Activated CD8-positive, alpha-beta memory T cell treated with anti-CD3 and anti-CD28 coated beads, Interleukin-2, amount 50 U/mL, for 48 hours (primary cell): ENCODE results near the gene LAMA3.
A peak's percentile ranks its signal among the peaks of the same experiment; 100 is the strongest.

Source experiments
- DNase-seq: peaks from one replicate; pipeline ENCODE4 v3.0.0-alpha.2; 2020

Gene LAMA3

DNA sequence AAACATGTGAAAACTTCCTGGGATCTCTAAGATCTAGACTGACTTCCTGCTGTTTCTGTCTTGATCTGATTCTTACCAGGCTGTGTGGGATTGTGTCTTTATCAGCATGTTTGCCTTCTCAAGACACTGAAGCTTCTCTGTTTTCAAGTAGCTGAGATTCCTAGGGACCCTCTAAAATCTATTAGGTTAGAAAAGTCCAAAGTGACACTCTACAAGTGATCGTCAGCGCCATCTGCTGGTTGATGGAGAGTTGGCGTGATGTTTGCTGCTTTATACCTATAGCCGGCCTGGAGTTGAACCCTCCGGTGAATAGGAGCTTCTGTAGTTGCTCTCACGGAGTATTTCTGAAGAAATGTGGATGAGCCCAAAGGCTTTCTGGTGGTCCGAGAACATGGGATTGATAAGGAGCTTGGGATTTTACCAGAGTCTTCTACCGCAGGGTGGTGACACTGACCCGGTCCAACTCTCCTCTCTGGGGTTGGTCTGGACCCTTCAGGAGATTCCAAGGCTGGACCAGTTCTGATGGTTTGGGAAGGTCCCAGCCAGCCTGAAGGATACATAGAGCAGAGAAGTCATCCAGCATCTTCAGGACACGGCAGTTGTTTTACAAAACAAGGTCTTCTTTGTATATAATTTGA lies 229.3 kb downstream of the LAMA3 start:
- peak; percentile 89 for DNase-seq

DNA sequence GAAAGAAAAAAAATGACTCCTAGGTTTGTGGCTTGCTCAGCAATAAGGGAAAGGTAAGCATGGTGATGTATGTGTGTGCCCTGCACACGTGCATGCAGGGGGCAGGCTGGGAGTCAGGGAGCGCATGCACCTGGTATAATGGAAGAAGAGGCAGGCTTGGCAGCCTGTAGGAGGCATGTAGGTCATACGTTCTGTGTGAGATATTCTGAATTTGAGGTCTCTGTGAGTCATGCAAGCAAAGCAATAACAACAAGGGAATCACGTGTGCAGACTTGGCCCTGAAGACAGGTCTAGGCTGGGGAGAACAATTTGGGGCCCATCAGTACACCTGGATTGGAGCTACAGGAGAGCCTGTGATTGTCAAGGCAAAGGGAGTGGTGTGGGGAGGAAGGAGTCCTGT lies 230.8 kb downstream of the LAMA3 start:
- DNase-seq = no peak

DNA sequence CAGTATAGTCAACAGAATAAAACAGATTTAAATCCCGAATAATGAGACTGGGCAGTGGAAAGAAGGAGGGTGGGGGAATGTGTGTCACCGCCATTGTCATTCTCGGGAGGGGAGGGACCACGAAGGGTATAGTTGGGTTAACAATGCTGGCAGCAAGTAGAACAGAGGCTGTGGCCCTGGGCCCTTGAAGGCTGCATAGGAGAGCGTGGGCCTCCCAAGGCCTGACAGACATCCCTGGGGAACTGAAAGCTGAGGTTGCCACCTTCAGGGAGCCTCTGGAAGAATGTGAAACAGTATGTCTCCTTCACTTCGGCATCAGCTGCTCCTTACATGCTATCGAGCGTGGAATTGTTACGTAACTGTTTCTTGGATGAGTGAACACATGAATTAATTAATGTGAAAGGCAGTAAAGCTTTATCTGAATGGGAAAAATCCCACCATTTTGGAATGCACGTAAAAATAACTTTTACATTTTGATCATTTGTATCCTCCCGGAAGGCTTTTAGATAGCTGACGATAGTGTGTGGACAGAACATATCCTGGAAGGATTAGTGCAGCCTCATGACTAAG lies 232.5 kb downstream of the LAMA3 start:
- DNase-seq = no peak

DNA sequence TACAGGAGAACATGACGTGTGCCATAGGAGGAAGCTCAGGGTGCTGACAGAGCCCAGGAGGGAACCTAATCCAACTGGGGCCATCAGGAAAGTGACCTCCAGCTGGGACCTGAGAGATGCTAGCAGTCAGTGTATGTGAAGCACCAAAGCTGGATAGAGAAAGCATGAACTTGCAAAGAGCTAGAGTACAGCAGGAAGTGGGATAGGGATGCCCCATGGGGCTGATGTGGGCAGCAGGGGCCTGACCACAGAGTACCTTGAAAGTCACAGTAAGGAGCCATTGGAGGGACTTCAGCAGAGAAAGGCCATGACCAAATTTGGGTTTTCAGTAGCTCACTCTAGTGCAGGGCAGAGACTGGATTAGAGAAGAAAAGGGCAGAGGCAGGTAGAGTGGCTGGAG lies 233.7 kb downstream of the LAMA3 start:
- no peak for DNase-seq

DNA sequence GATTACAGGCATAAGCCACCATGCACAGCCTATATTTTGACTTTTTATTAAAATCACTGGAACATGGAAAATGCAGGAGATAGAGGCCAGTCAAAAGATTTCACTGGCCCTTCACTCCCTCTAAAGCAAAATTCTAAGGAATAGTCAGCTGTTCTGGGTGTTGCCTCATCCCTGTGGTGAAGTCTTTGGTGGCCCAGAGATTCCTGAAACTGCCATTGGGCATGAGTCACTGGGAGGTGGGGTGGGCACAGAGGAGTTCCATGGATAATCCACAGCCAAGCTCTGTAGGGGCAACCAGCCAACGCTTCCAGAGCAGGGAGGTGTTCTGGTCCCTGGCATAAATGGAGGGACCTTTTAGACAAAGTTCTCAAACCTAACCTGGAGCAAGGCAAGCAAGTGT lies 235.6 kb downstream of the LAMA3 start:
- DNase-seq = no peak

DNA sequence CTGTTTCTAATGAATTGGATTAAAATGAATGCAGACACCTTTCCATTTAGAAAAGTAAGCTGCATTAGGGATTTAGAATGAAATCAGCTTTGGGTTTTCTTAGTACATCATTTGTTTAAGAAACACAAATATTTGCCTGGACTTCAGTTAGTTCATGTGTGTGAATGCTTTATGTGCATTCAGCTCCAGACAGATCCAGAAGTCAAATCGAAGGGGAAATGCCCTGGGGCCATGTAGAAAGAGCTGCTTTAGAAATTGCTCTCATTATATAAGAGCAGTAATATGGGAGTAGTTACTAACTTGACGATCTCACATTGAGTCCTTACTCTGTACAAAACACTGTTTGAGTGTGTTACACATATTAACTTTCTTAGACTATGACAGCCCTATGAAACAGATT lies 237.3 kb downstream of the LAMA3 start:
- no peak for DNase-seq

DNA sequence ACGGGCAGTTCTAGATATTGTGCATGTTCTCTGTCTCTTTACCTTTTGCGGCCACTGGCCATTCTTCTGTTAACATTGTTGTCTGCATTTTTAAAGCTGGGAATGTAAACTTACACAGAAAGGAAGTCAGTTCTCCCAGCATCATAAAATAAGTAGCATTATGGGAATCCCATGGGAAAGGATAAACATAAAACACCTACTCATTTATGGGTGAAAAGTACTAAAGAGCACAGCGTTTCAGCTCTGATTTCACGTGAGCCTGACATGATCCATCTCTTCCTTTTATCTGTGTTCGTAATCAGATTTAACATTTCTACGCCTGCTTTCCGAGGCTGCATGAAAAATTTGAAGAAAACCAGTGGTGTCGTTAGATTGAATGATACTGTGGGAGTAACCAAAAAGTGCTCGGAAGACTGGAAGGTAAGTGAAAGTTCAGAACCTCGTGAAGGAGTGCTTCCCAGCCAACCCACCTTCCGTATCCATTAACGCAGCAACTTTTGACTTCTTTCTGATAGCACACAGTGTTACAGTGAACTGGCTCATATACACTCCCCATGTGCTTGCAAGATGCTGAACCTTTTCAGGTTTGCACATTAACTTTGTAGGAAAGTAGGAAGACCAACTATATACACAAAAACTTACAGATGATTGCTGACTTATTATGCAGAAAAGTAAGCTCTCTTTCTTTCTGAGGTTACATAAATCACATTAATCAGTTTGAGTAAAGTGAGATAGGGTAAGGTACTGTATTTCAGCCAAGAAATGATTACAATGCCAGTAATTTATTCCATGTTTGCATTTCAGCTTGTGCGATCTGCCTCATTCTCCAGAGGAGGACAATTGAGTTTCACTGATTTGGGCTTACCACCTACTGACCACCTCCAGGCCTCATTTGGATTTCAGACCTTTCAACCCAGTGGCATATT lies 238.8 kb downstream of the LAMA3 start:
- DNase-seq = no peak

DNA sequence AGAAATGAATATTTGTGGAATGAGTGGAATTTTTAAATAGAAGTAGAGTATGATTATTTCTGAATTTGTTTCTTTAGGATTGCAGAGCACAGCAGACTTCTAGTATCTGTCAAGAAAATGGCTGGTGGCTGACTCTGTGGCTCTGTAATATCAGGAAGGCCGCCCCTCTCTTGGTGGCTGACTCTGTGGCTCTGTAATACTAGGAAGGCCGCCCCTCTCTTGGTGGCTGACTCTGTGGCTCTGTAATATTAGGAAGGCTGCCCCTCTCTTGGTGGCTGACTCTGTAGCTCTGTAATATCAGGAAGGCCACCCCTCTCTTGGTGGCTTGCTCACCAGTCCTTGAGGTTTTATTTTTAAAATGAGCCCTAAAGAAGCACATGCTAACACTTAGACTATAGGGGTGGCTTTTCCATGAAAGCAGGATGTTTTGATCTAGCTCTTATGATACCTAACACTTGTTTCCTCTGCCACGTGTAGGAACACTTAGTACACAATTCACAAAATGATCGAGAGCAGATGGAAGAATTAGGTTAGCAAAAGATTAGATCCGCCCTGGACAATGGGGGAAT lies 240.2 kb downstream of the LAMA3 start:
- DNase-seq = no peak

DNA sequence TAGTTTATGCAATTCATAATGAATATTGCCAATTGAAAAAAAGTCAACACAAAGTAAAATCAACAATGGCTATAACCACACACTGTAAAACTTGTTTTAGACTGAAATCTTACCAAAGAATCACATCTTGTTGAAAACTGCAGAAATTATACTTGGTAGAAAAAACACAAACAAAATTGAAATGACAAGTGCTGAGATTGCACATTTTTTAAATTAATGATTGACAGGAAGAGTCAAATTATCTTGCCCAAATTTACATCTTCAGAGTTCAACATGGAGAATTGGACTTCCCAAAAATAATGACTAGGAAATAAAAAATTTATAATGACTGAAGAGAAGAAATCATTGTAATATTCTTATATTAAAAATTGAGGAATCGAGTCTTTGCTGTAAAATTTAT lies 240.7 kb downstream of the LAMA3 start:
- DNase-seq = no peak

DNA sequence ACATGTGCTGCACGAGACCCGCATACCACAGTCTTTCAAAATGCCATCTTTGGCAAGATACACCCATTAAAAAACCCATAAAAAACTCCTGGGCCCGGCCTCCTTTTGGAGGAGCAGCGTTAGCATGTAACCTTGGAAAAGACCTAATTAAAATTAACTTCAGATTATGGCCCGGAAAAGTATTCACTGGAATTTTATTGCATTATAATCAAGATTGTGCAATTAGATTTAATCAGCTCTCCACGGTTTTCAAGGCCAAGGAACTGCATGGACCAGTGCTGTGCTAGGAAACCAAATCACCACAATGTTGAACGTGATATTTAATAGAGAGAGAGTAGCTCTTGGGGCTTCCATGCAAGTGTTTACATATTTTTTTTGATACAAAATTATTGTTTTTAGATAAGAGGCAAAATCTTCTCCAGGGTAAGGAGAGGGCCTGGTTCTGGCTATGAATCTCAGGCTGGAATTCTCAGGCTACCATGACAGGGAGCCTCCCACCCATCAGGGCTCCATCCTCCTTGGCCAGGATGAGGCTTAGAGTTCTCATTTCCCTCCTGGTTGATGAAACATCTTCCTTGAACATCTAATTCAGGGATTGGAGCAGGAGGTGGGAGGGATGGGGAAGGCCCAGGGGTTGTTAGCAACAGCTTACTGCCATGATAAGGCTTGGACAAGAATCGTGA lies 243.3 kb downstream of the LAMA3 start:
- no peak for DNase-seq

DNA sequence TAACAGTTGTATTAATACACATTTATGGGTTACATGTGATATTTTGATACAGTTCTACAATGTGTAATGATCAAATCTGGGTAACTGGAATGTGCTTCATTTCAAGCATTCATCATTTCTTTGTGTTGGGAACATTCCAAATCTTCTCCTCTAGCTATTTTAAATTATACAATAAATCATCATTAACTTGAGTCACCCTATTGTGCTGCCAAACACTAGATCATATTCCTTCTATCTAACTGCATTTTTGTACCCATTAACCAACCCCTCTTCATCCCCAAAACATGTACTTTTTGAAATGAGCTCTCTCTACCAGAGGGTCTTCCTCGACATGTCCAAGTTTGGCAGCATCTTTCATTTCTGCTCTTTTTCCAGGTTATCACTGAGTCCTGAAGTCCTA lies 244.2 kb downstream of the LAMA3 start:
- no peak for DNase-seq

DNA sequence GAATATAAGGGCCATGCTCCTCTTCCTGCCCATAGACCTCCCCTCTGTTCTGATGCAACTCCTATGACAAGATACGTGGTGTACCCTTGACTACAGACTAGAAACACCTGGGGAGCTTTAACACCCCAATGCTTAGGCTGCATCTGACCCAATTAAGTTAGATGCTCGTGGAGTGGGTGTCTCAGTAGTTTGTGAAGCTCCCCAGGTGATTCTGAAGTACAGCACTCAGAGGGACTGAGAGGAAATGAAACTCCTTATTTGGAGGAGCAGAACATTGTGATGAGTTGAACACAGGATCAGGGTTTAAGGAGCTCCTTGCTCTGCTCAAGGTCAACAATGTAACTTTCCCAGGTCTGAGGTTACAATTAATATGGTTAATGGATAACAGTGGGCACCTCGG lies 245.0 kb downstream of the LAMA3 start:
- DNase-seq = no peak

DNA sequence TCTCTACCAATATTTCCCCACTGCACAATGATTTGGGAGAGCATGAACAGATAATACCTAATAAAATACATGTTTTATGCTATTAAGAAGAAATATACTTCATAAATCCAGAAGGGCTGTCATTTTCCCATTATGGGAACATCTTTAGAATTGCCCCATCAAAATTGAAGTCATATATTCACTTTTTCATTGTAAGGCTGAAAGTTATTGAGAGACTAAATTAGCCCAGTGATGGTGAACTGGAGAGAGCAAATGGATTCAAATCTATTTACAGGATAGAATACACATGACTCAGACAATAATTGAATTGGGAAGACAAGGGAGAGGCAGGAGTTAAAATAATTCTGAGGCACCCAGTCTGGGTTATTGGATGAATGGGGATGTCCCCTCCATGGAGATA lies 245.6 kb downstream of the LAMA3 start:
- DNase-seq = no peak

DNA sequence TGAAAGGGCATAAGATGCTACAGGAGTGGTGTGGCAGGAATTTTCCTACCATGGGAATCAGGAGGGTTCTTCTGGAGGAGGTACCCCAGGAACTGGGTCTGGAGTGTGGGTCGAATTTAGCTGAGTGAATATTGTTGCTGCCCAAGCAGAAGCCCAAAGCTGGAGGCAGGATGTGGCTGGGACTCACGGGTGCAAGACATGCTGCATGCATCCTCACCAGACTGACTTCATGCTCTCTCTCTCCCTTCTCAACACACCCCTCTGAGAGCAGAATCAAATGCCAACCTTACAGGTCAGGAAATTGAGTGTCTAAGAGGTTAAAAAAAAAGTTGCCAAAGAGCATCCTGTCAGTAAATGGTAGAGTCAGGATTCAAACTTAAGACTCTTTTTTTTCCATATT lies 246.6 kb downstream of the LAMA3 start:
- DNase-seq = no peak

DNA sequence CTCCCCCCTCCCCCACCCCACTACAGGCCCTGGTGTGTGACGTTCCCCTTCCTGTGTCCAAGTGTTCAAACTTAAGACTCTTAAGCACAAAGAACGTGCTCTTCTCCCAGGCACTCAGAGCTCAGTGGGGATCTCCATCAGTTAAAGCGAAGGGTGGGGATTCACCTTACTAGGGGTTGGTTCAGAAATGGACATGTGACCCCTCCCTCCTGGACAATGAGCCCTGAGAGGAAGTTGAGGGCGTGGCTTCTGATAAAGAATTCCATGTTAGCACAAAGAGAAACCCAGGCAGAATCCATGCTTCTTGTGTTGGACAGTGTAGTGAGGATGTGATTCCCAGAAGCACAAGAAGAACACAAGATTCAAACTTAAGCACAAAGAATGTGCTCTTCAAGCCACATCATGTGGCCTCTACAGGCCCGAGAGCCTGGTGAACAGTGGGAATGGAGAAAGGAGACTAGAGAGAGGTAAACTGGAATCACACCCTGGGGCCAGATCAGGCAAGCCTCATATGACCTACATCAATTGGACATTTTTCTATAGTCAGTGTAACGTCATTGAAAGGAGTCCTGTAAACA lies 247.2 kb downstream of the LAMA3 start:
- DNase-seq = no peak

DNA sequence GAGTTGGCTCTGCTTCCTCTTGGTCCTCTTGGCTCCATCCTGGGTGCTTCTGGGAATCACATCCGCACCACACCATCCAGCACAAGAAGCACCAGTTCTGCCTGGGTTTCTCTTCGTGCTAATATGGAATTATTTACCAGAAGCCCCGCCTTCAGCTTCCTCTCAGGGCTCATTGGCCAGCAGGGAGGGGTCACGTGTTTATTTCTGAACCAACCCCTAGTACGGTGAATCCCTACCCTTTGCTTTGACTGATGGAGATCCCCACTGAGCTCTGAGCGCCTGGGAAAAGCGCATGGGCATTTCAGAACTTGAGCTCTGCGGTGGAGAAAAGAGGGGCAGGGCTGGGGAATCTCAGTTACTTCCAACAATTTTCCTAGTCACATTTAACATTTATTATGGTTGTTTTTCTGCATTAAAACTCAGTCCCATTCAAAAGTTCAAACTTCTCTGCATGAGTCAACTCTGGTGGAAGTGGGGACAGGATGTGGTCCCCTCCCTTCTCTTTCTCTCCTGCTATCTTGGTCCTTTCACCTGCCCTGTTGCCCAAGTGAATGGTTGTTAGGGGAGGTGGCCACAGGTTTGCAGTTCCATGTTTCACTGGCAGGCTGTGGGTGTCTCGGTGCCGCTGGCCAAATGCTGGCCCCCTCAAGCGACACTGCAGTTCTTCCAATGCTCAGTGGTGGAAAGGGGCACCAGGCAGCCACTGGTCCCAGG lies 248.9 kb downstream of the LAMA3 start:
- DNase-seq = no peak

DNA sequence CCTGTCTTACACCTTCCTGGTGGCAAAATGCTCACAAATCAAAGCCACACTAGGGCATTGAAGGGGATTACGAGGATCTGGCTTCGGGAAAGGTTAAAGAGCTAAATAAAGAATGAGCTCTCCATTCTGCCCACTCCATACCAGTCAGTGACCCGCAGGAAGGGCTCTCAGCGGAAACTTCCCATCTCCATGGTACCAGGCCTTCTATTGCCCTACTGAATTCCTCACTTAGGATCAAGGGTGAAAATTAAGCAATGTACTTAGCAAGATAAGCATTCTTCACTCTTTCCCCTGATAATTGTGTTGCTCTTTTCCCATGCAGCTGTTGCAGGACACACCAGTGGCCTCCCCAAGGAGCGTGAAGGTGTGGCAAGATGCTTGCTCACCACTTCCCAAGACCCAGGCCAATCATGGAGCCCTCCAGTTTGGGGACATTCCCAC lies 249.7 kb downstream of the LAMA3 start:
- no peak for DNase-seq

DNA sequence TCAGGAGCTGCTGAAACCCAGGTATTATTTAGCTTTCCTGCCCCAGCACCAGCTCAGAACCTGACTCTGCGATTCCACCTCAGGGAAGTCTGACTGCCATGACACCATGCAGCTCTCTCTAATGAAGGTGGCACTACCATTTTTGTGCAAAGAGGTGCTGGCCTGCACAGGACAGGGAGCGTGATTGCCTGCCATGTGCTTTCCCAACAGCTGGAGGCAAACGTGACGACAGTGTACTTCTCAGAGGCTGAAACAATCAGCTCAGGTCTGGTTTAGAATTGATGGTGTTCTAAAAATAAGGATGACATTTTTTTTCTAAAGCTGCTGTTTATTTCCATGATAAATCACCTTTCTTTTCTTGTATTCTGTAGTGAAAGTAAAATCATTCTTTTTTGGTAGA lies 250.1 kb downstream of the LAMA3 start:
- DNase-seq = no peak

DNA sequence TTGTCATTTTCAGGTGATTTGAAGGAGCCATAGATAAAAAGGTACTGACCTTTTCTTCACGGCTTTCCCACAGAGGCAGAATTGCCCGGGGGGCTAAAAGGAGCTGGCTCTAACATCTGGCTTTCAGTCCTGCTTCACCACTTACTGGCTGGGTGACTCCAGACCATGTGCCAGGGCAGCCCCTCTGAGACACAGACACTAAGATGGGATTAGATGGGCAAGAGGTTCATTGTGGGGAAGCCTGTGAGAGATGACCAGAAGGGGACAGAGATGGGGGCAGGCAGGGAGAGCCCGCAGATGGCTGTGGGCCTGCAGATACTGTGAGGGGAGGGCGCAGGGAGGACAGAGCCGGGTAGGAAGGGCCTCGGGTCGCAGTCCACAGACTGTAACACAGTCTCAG lies 250.6 kb downstream of the LAMA3 start:
- no peak for DNase-seq

DNA sequence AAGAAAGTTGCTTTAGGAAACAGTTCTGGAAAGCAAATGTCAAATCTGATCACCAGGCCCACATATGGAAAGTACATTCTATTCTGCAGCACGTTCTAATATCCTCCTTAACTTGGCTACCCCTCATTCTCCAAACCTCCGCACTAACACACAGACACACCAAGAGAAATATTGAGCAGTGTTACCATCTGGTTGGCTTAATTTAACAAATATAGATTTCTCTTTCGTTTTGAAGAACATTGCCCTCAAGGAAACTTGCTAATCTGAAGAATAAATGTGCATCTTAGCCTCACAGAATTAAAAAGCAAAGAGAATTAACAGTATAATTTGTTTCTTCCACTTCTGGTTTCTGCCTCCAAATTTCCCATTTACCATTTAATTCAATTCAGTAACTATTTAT lies 252.5 kb downstream of the LAMA3 start:
- no peak for DNase-seq

DNA sequence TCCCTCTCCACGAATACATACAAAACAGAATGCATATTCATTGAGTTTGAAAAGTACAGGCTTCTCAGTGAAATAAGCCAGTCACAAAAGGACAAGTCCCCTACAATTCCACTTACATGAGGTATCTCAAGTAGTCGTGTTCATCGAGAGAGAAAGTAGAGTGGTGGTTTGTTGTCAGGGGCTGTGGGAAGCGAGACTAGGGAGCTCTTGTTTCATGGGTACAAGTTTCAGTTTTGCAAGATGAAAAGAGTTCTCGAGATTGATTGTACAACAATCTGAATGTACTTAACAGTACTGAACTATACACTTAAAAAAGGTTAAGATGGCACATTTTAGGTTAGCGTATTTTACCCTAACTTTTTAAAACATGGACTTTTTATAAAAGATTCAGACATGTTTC lies 253.9 kb downstream of the LAMA3 start:
- no peak for DNase-seq
